Panc1 (cell line): Measurements from ENCODE around the gene PLD1. TPM values are rescaled to one million over a fixed set of nuclear protein-coding genes. Genes with fewer than 3 reads are reported as not detected.

Source experiments
- ATAC-seq: fragments of 200-7000 bp; cut with Tn5 transposase; 2 replicates; pipeline ENCODE4 v1.9.1; 2020; ENCODE audit warnings: mild to moderate bottlenecking, moderate library complexity
- BruUV-seq: library from RNA; stranded (reverse); fragments of 400-500 nt; replicated peaks from 2 replicates; lab custom pipeline; 2021; lab: Mats Ljungman, UMichigan
- CTCF ChIA-PET: fragments of 300-600 bp; sonication (Branson Sonifier 250); formaldehyde crosslinking; loops from one replicate; lab custom pipeline; 2022; ENCODE audit warnings: antibody characterized with exemption; lab: Charles Lee
- POLR2A ChIA-PET: fragments of 300-600 bp; sonication (Branson Sonifier 250); formaldehyde crosslinking; loops from one replicate; lab custom pipeline; 2022; ENCODE audit warnings: antibody characterized with exemption; lab: Charles Lee
- DNase-seq: peaks from one replicate; pipeline ENCODE4 v3.0.0-alpha.2; 2010; ENCODE audit warnings: low read depth, low spot score
- H3K27ac ChIP-seq: 2 replicates; pipeline ENCODE4 v1.5.1; 2011; ENCODE audit warnings: mild to moderate bottlenecking, low read length, inconsistent platforms
- H3K27me3 ChIP-seq: fragments of 200-500 bp; sonication (Bioruptor generic); 2 replicates; pipeline ENCODE4 v1.6.0; 2014; ENCODE audit warnings: low read length, inconsistent platforms; ENCODE audit not compliant: control insufficient read depth, insufficient read depth
- H3K36me3 ChIP-seq: fragments of 200-500 bp; sonication (Bioruptor generic); 2 replicates; pipeline ENCODE4 v1.5.1; 2014; ENCODE audit warnings: inconsistent platforms, mild to moderate bottlenecking, low read length, moderate library complexity; ENCODE audit not compliant: control insufficient read depth, insufficient read depth
- H3K4me1 ChIP-seq: 2 replicates; pipeline ENCODE4 v1.5.1; 2011; ENCODE audit warnings: inconsistent platforms, mild to moderate bottlenecking, low read length, moderate library complexity; ENCODE audit not compliant: control insufficient read depth, insufficient read depth
- H3K4me3 ChIP-seq, 2 experiments: 2 replicates each; pipeline ENCODE4 v1.5.1; 2011 to 2012; ENCODE audit warnings: low read depth in 2 of 2, low read length in 2 of 2, mild to moderate bottlenecking in 2 of 2, inconsistent platforms in 1 of 2, moderate library complexity in 1 of 2
- H3K9me3 ChIP-seq: fragments of 200-500 bp; sonication (Bioruptor generic); 2 replicates; pipeline ENCODE4 v1.5.1; 2014; ENCODE audit warnings: low read depth, mild to moderate bottlenecking, inconsistent platforms, low read length, moderate library complexity; ENCODE audit not compliant: control insufficient read depth, insufficient read depth
- POLR2AphosphoS5 ChIP-seq: IDR thresholded peaks from 2 replicates; pipeline ENCODE4 v1.6.1; 2012; ENCODE audit warnings: mild to moderate bottlenecking, low read depth, low read length, moderate library complexity
- SIN3A ChIP-seq: IDR thresholded peaks from 2 replicates; pipeline ENCODE4 v1.6.1; 2012; ENCODE audit warnings: low read depth, mild to moderate bottlenecking, low read length, moderate library complexity, borderline replicate concordance; ENCODE audit not compliant: insufficient read depth
- TCF7L2 ChIP-seq: IDR thresholded peaks from 2 replicates; pipeline ENCODE4 v1.6.1; 2011; ENCODE audit warnings: mild to moderate bottlenecking, low read depth, low read length, inconsistent platforms
- in situ Hi-C: cut with HindIII; loops from 2 replicates; pipeline ENCODE4 v1.10.0; 2016; ENCODE audit warnings: low sequenced_read_pairs, low pct_unique_long_range_greater_than_20kb
- intact Hi-C: fragments of 100-400 bp; cut with micrococcal nuclease; formaldehyde crosslinking; loops from one replicate; pipeline ENCODE4 v1.10.0; 2022; ENCODE audit not compliant: unreplicated experiment
- total RNA-seq: library from RNA; stranded (reverse); gene quantifications from one replicate; pipeline ENCODE4 v1.2.1, GENCODE V29; 2021; ENCODE audit not compliant: unreplicated experiment
- TF ChIP-seq, protein P1 (sequence below): fragments of 450-650 bp; IDR thresholded peaks from 2 replicates; pipeline ENCODE4 v1.5.1; 2017; ENCODE audit warnings: mild to moderate bottlenecking
- TF ChIP-seq, protein P2 (sequence below), 2 experiments: IDR thresholded peaks; 2 replicates each; pipeline ENCODE4 v1.6.1; 2011 to 2012; ENCODE audit warnings: low read depth in 2 of 2, control low read depth in 1 of 2, low read length in 1 of 2, mild to moderate bottlenecking in 1 of 2, moderate library complexity in 1 of 2; ENCODE audit not compliant: insufficient read depth in 1 of 2

The PLD1 gene
- total RNA-seq, 1 experiment from 2014 or later: 20.6 TPM

DNA sequence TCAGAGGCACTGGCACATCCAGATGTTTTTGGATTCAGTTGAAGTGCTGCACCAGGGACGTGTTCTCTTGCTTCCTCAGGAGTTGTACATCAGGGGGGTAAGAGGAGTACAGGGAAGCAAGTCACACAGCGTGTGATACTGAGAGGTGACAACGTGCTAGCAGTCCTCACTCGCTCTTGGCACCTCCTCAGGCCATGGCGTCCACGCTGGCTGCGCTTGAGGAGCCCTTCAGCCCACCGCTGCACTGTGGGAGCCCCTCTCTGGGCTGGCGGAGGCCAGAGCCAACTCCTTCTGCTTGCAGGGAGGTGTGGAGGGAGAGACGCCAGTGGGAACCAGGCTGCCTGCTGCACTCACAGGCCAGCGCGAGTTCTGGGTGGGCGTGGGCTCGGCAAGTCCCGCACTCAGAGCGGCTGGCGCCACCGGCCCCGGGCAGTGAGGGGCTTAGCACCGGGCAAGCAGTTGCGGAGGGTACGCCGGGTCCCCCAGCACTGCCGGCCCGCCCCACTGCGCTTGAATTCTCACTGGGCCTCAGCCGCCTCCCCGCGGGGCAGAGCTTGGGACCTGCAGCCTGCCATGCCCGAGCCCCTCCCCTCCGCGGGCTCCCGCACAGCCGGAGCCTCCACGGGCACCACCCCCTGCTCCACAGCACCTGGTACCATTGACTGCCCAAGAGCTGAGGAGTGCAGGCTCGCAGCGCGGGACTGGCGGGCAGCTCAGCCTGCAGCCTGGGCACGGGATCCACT, 64.5 kb downstream of the PLD1 start:
- in situ Hi-C loops: no loop called here
- Histone ChIP-seq H3K4me1 (no peaks in the 10 kb centered on the region; the same call in 1 of the 2 replicates), H3K4me3 (no peak overlapping the region), H3K36me3 (no peaks in the 10 kb centered on the region), H3K27me3 (no peaks in the 10 kb centered on the region), H3K27ac (no peak overlapping the region), H3K9me3 (no peaks in the 10 kb centered on the region)
- TF ChIP-seq POLR2AphosphoS5 (no peak), TCF7L2 (no peak), SIN3A (no peak)
- TF ChIP-seq, protein P1, sequence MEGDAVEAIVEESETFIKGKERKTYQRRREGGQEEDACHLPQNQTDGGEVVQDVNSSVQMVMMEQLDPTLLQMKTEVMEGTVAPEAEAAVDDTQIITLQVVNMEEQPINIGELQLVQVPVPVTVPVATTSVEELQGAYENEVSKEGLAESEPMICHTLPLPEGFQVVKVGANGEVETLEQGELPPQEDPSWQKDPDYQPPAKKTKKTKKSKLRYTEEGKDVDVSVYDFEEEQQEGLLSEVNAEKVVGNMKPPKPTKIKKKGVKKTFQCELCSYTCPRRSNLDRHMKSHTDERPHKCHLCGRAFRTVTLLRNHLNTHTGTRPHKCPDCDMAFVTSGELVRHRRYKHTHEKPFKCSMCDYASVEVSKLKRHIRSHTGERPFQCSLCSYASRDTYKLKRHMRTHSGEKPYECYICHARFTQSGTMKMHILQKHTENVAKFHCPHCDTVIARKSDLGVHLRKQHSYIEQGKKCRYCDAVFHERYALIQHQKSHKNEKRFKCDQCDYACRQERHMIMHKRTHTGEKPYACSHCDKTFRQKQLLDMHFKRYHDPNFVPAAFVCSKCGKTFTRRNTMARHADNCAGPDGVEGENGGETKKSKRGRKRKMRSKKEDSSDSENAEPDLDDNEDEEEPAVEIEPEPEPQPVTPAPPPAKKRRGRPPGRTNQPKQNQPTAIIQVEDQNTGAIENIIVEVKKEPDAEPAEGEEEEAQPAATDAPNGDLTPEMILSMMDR: no peak
- TF ChIP-seq, protein P2, sequence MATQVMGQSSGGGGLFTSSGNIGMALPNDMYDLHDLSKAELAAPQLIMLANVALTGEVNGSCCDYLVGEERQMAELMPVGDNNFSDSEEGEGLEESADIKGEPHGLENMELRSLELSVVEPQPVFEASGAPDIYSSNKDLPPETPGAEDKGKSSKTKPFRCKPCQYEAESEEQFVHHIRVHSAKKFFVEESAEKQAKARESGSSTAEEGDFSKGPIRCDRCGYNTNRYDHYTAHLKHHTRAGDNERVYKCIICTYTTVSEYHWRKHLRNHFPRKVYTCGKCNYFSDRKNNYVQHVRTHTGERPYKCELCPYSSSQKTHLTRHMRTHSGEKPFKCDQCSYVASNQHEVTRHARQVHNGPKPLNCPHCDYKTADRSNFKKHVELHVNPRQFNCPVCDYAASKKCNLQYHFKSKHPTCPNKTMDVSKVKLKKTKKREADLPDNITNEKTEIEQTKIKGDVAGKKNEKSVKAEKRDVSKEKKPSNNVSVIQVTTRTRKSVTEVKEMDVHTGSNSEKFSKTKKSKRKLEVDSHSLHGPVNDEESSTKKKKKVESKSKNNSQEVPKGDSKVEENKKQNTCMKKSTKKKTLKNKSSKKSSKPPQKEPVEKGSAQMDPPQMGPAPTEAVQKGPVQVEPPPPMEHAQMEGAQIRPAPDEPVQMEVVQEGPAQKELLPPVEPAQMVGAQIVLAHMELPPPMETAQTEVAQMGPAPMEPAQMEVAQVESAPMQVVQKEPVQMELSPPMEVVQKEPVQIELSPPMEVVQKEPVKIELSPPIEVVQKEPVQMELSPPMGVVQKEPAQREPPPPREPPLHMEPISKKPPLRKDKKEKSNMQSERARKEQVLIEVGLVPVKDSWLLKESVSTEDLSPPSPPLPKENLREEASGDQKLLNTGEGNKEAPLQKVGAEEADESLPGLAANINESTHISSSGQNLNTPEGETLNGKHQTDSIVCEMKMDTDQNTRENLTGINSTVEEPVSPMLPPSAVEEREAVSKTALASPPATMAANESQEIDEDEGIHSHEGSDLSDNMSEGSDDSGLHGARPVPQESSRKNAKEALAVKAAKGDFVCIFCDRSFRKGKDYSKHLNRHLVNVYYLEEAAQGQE (IDR thresholded peaks at IDR 0.05; ENCODE audit: insufficient read depth in 1 of 2, low read depth in 2 of 2, low read length in 1 of 2): no peak
- ATAC-seq (no peak), DNase-seq (no peak)
- BruUV-seq: no TSS peak
- intact Hi-C loops: no loop called here
- ChIA-PET CTCF (no interaction called here), POLR2A (no interaction called here)

DNA sequence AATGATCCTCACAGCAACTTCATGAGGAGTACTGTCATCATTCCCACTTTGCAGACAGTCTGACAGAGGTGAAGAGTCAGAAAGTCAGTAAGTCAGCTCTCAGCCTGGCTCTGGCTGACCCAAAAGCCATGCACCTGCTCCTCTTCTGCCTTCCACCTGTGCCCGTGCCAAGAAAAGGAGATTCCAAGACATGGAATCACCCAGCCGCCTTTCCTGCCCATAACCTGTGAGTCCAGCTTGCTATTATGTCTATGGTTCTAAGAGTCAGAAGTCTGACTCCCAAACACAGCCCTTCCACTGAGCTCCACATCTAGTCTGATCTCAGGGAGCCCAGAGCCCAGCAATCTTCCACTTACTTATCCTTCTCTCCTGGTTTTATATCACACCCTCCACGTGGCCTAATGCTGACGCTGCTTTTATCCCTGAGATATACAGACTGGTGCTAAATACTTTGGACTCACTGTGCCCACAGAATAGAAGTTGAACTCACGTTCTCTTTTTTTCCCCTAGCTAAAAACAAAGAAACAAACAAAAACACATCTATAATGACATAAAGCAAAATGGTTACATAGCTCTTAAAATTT, 66.0 kb downstream of the PLD1 start:
- in situ Hi-C loops (no loop called here), intact Hi-C loops (no loop called here)
- no peaks in the 10 kb centered on the region; the same call in 1 of the 2 replicates for H3K4me1 ChIP-seq
- no peaks in the 10 kb centered on the region for H3K36me3 ChIP-seq
- TF ChIP-seq, protein P2 (IDR thresholded peaks at IDR 0.05; ENCODE audit: insufficient read depth in 1 of 2, low read depth in 2 of 2, low read length in 1 of 2): no peak
- TF ChIP-seq, protein P1: no peak
- TF ChIP-seq TCF7L2 (no peak), POLR2AphosphoS5 (no peak)
- H3K27me3 ChIP-seq: no peaks in the 10 kb centered on the region
- POLR2A ChIA-PET: interaction anchor here (0.5 to 1.4 kb wide), 2 partner anchors 14 to 410 kb away, joined by 3 to 5 read pairs; no protein-coding TSS in a partner anchor
- H3K4me3 ChIP-seq: no peak overlapping the region
- no TSS peak for BruUV-seq
- no peaks in the 10 kb centered on the region for H3K9me3 ChIP-seq
- ATAC-seq: no peak
- CTCF ChIA-PET: no interaction called here
- H3K27ac ChIP-seq: no peak overlapping the region
- DNase-seq: no peak
